SK-N-SH (cell line): ENCODE results near the gene SLC9C1.
A peak's percentile ranks its signal among the peaks of the same experiment; 100 is the strongest.

Source experiments
- ELF1 ChIP-seq: IDR thresholded peaks from 2 replicates; pipeline ENCODE4 v1.4.0; 2012
- MAX ChIP-seq: IDR thresholded peaks from 2 replicates; pipeline ENCODE4 v1.4.0; 2012; ENCODE audit warnings: low read depth
- POLR2AphosphoS5 ChIP-seq: IDR thresholded peaks from 2 replicates; pipeline ENCODE4 v1.6.1; 2012; ENCODE audit warnings: low read depth, low read length
- RAD21 ChIP-seq: IDR thresholded peaks from 2 replicates; pipeline ENCODE4 v1.6.1; 2012; ENCODE audit warnings: mild to moderate bottlenecking, low read length
- RCOR1 ChIP-seq: fragments of 150-350 bp; IDR thresholded peaks from 2 replicates; pipeline ENCODE4 v1.6.1; 2017; ENCODE audit warnings: antibody characterized with exemption, low read length
- TCF12 ChIP-seq: IDR thresholded peaks from 2 replicates; pipeline ENCODE4 v1.4.0; 2012
- ZBTB33 ChIP-seq: IDR thresholded peaks from 2 replicates; pipeline ENCODE4 v1.4.0; 2012; ENCODE audit warnings: low read depth, borderline replicate concordance
- TF ChIP-seq, protein P1 (sequence below): fragments of 200-600 bp; sonication (generic); IDR thresholded peaks from 2 replicates; pipeline ENCODE4 v1.6.1; 2017; ENCODE audit warnings: antibody characterized with exemption, mild to moderate bottlenecking, moderate library complexity

GRCh38 chr3:112111785-112112402 lies 182.1 kb downstream of the SLC9C1 start:
- TF ChIP-seq, protein P1, sequence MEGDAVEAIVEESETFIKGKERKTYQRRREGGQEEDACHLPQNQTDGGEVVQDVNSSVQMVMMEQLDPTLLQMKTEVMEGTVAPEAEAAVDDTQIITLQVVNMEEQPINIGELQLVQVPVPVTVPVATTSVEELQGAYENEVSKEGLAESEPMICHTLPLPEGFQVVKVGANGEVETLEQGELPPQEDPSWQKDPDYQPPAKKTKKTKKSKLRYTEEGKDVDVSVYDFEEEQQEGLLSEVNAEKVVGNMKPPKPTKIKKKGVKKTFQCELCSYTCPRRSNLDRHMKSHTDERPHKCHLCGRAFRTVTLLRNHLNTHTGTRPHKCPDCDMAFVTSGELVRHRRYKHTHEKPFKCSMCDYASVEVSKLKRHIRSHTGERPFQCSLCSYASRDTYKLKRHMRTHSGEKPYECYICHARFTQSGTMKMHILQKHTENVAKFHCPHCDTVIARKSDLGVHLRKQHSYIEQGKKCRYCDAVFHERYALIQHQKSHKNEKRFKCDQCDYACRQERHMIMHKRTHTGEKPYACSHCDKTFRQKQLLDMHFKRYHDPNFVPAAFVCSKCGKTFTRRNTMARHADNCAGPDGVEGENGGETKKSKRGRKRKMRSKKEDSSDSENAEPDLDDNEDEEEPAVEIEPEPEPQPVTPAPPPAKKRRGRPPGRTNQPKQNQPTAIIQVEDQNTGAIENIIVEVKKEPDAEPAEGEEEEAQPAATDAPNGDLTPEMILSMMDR = peak; percentile 72
- TF ChIP-seq RCOR1 = no peak
- no peak for TF ChIP-seq POLR2AphosphoS5
- no peak for TF ChIP-seq ZBTB33
- no peak for TF ChIP-seq MAX
- TF ChIP-seq RAD21 = peak; percentile 89
- no peak for TF ChIP-seq ELF1
- TF ChIP-seq TCF12 = no peak
